Right ventricle myocardium superior (tissue), 1 donor: Measurements from ENCODE around the gene ERG. TPM values are rescaled to one million over a fixed set of nuclear protein-coding genes. Genes with fewer than 3 reads are reported as not detected.

Experiments
- ATAC-seq: fragments of 200-7000 bp; cut with Tn5 transposase; one replicate; pipeline ENCODE4 v1.9.1; 2020; ENCODE audit warnings: mild to moderate bottlenecking; ENCODE audit not compliant: poor library complexity
- DNase-seq: peaks from one replicate; pipeline ENCODE4 v3.0.0-alpha.2; 2020
- intact Hi-C: fragments of 100-400 bp; cut with DNase I; formaldehyde crosslinking; loops from one replicate; pipeline ENCODE4 v1.11.2; 2022
- total RNA-seq: library from RNA; stranded (reverse); fragmentation: NEBNext Ultra II Directional; extraction: Animal tissue kit (Norgen Biotek cat#: 25700); gene quantifications from one replicate; pipeline ENCODE4 v1.2.1, GENCODE V29; 2021
- donor health status: DM: no; HTN: yes; CAD: no; lungs with severe emphysema.

The ERG gene
- total RNA-seq, 1 donor from 2014 or later = 17.8 TPM

GRCh38 chr21:38413958-38414548 is 84.2 kb downstream of the ERG start:
- intact Hi-C loops = no loop called here
- DNase-seq = no peak
- no peak for ATAC-seq

GRCh38 chr21:38410466-38410865 is 87.8 kb downstream of the ERG start:
- ATAC-seq (no peak), DNase-seq (no peak)
- intact Hi-C loops = no loop called here

GRCh38 chr21:38409907-38410306 is 88.4 kb downstream of the ERG start:
- DNase-seq (no peak), ATAC-seq (no peak)
- intact Hi-C loops = no loop called here

GRCh38 chr21:38404177-38404576 is 94.1 kb downstream of the ERG start:
- intact Hi-C loops = no loop called here
- DNase-seq = no peak
- no peak for ATAC-seq

GRCh38 chr21:38402795-38403194 is 95.5 kb downstream of the ERG start:
- DNase-seq = no peak
- ATAC-seq = no peak
- intact Hi-C loops = no loop called here

- ATAC-seq = no peak
- intact Hi-C loops = no loop called here
- no peak for DNase-seq
Observed at GRCh38 chr21:38402291-38402690, 96.0 kb downstream of the ERG start.

GRCh38 chr21:38401191-38401926 is 96.9 kb downstream of the ERG start:
- DNase-seq (no peak), ATAC-seq (no peak)
- intact Hi-C loops = no loop called here

- DNase-seq (no peak), ATAC-seq (no peak)
- intact Hi-C loops = no loop called here
Observed at GRCh38 chr21:38400195-38400919, 97.9 kb downstream of the ERG start.

GRCh38 chr21:38399103-38399502 is 99.2 kb downstream of the ERG start:
- intact Hi-C loops = no loop called here
- DNase-seq = no peak

GRCh38 chr21:38396325-38396724 is 102.0 kb downstream of the ERG start:
- intact Hi-C loops = no loop called here
- DNase-seq (no peak), ATAC-seq (no peak)

More at GRCh38 chr21:38399103-38399502, 99.2 kb downstream of the ERG start:
- ATAC-seq = no peak

GRCh38 chr21:38395581-38395980 is 102.7 kb downstream of the ERG start:
- ATAC-seq (no peak), DNase-seq (no peak)
- intact Hi-C loops = no loop called here

GRCh38 chr21:38392661-38393060 is 105.6 kb downstream of the ERG start:
- ATAC-seq (no peak), DNase-seq (no peak)
- intact Hi-C loops = no loop called here

GRCh38 chr21:38389896-38390295 is 108.4 kb downstream of the ERG start:
- intact Hi-C loops = no loop called here
- ATAC-seq (no peak), DNase-seq (no peak)

- intact Hi-C loops = no loop called here
- DNase-seq (no peak), ATAC-seq (no peak)
Observed at GRCh38 chr21:38389354-38389676, 109.0 kb downstream of the ERG start.

GRCh38 chr21:38388647-38389353 is 109.5 kb downstream of the ERG start:
- intact Hi-C loops = no loop called here

GRCh38 chr21:38388203-38388602 is 110.1 kb downstream of the ERG start:
- ATAC-seq (no peak), DNase-seq (no peak)
- intact Hi-C loops = no loop called here

More at GRCh38 chr21:38388647-38389353, 109.5 kb downstream of the ERG start:
- ATAC-seq = no peak
- DNase-seq = no peak

- intact Hi-C loops = no loop called here
- DNase-seq (no peak), ATAC-seq (no peak)
Observed at GRCh38 chr21:38386967-38387366, 111.3 kb downstream of the ERG start.

GRCh38 chr21:38385427-38386175 is 112.7 kb downstream of the ERG start:
- ATAC-seq = no peak
- no peak for DNase-seq
- intact Hi-C loops = no loop called here
